HG02938 (cell line): ENCODE data around the gene DAB1.

Source experiments
- ATAC-seq: cut with Tn5 transposase; IDR thresholded peaks from one replicate; pipeline ENCODE4 v1.9.1; 2021; ENCODE audit warnings: mild to moderate bottlenecking, moderate library complexity; ENCODE audit not compliant: unreplicated experiment

The DAB1 gene

GRCh38 chr1:57324388-57324787, 99.5 kb downstream of the DAB1 start:
- ATAC-seq = no peak

GRCh38 chr1:57321776-57322175, 102.1 kb downstream of the DAB1 start:
- no peak for ATAC-seq

GRCh38 chr1:57319791-57320190, 104.1 kb downstream of the DAB1 start:
- no peak for ATAC-seq

- no peak for ATAC-seq
Observed at GRCh38 chr1:57319165-57319564, 104.7 kb downstream of the DAB1 start.

- no peak for ATAC-seq
Observed at GRCh38 chr1:57316861-57317260, 107.0 kb downstream of the DAB1 start.

GRCh38 chr1:57316291-57316690, 107.6 kb downstream of the DAB1 start:
- no peak for ATAC-seq

- ATAC-seq = no peak
Observed at GRCh38 chr1:57312869-57313268, 111.0 kb downstream of the DAB1 start.

GRCh38 chr1:57311411-57311810, 112.4 kb downstream of the DAB1 start:
- no peak for ATAC-seq

- ATAC-seq = no peak
Observed at GRCh38 chr1:57311006-57311405, 112.9 kb downstream of the DAB1 start.

GRCh38 chr1:57309630-57310029, 114.2 kb downstream of the DAB1 start:
- no peak for ATAC-seq

GRCh38 chr1:57307392-57308170, 116.3 kb downstream of the DAB1 start:
- no peak for ATAC-seq

GRCh38 chr1:57304591-57304990, 119.3 kb downstream of the DAB1 start:
- ATAC-seq = no peak

- no peak for ATAC-seq
Observed at GRCh38 chr1:57302812-57303596, 120.9 kb downstream of the DAB1 start.

- ATAC-seq = no peak
Observed at GRCh38 chr1:57300186-57300585, 123.7 kb downstream of the DAB1 start.

- no peak for ATAC-seq
Observed at GRCh38 chr1:57296726-57297250, 127.1 kb downstream of the DAB1 start.

- no peak for ATAC-seq
Observed at GRCh38 chr1:57295326-57295725, 128.5 kb downstream of the DAB1 start.

- no peak for ATAC-seq
Observed at GRCh38 chr1:57294177-57294576, 129.7 kb downstream of the DAB1 start.

GRCh38 chr1:57293214-57293613, 130.6 kb downstream of the DAB1 start:
- no peak for ATAC-seq

- ATAC-seq = no peak
Observed at GRCh38 chr1:57289781-57290180, 134.1 kb downstream of the DAB1 start.

GRCh38 chr1:57285992-57286391, 137.9 kb downstream of the DAB1 start:
- no peak for ATAC-seq

- no peak for ATAC-seq
Observed at GRCh38 chr1:57282411-57282810, 141.4 kb downstream of the DAB1 start.

GRCh38 chr1:57281324-57281723, 142.5 kb downstream of the DAB1 start:
- no peak for ATAC-seq
